Type B pancreatic cell (in vitro differentiated cells): ENCODE data around the gene ISM1. TPM values are rescaled to one million over a fixed set of nuclear protein-coding genes. Genes with fewer than 3 reads are reported as not detected.

Experiments used
- DNase-seq: peaks from one replicate; pipeline ENCODE4 v3.0.0; 2021; ENCODE audit warnings: mixed read lengths; ENCODE audit not compliant: unreplicated experiment; ENCODE audit errors: extremely low spot score
- H3K27ac Mint-ChIP-seq: 2 replicates; pipeline ENCODE4 v1.8.0; 2021; ENCODE audit warnings: mild to moderate bottlenecking, mixed read lengths
- H3K27me3 Mint-ChIP-seq: 2 replicates; pipeline ENCODE4 v1.8.0; 2021; ENCODE audit warnings: mixed read lengths
- H3K36me3 Mint-ChIP-seq: 2 replicates; pipeline ENCODE4 v1.8.0; 2021; ENCODE audit warnings: mixed read lengths
- H3K4me1 Mint-ChIP-seq: one replicate; pipeline ENCODE4 v1.8.0; 2021; ENCODE audit warnings: mixed read lengths; ENCODE audit not compliant: unreplicated experiment
- H3K4me3 Mint-ChIP-seq: 2 replicates; pipeline ENCODE4 v1.8.0; 2021; ENCODE audit warnings: mild to moderate bottlenecking, mixed read lengths
- H3K9me3 Mint-ChIP-seq: 2 replicates; pipeline ENCODE4 v1.8.0; 2021; ENCODE audit warnings: mixed read lengths
- total RNA-seq: library from RNA; stranded (reverse); gene quantifications from 2 replicates; pipeline ENCODE4 v1.2.1, GENCODE V29; 2021; ENCODE audit warnings: low replicate concordance
- TF ChIP-seq, protein P1 (sequence below): fragments of 200-600 bp; sonication (generic); conservative IDR thresholded peaks from 2 replicates; pipeline ENCODE4 v1.5.0; 2021; ENCODE audit warnings: antibody characterized with exemption, mild to moderate bottlenecking

The ISM1 gene
- total RNA-seq, 1 donor from 2014 or later, result 9.0 TPM

DNA sequence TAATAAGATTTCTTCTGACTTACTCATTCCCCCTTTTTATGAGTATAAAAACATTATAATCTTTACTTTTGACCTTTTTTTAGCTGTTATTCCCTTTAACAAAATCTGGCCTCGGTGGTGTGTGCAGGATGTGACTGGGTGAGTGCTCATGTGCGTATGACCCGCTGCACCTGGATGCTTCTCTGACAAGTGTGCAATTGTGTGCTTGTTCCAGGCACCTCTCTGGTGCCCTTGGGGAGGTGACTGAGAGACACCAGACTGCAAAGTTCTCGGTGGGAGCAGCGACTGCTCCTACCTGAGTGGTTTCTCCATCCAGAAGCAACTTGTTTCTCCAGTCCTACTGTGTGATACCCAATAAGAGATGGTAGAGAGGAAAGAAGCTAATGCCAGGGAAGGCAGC lies 65.0 kb downstream of the ISM1 start:
- H3K36me3 Mint-ChIP-seq, result peaks cover under 1% of the 10 kb centered on the region
- H3K4me1 Mint-ChIP-seq, result peaks cover 18% of the 10 kb centered on the region
- H3K27ac Mint-ChIP-seq, result no peak overlapping the region
- H3K27me3 Mint-ChIP-seq, result peaks cover under 1% of the 10 kb centered on the region
- TF ChIP-seq, protein P1, sequence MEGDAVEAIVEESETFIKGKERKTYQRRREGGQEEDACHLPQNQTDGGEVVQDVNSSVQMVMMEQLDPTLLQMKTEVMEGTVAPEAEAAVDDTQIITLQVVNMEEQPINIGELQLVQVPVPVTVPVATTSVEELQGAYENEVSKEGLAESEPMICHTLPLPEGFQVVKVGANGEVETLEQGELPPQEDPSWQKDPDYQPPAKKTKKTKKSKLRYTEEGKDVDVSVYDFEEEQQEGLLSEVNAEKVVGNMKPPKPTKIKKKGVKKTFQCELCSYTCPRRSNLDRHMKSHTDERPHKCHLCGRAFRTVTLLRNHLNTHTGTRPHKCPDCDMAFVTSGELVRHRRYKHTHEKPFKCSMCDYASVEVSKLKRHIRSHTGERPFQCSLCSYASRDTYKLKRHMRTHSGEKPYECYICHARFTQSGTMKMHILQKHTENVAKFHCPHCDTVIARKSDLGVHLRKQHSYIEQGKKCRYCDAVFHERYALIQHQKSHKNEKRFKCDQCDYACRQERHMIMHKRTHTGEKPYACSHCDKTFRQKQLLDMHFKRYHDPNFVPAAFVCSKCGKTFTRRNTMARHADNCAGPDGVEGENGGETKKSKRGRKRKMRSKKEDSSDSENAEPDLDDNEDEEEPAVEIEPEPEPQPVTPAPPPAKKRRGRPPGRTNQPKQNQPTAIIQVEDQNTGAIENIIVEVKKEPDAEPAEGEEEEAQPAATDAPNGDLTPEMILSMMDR, result no peak
- no peak overlapping the region for H3K4me3 Mint-ChIP-seq
- no peak for DNase-seq
- H3K9me3 Mint-ChIP-seq, result no peaks in the 10 kb centered on the region

DNA sequence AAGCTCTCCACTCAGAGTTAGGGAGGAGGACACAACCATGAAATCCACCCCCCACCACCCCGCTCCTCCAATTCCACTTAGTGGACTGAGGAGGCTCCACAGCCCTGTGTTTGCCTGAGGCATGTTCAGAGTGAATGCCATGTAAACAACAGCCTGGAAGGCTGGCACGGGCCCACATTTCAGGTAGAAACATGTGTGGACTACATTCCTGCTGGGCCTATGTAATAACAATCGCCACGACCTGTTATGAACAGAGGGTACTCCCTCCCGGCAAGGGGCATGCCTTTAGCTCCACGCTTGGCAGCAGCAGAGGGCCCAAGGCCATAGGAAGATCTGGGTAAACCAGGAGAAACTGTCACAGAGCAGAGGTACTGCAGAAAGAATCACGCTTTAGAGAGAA lies 65.5 kb downstream of the ISM1 start:
- no peak overlapping the region for H3K27ac Mint-ChIP-seq
- TF ChIP-seq, protein P1, result no peak
- H3K27me3 Mint-ChIP-seq, result no peaks in the 10 kb centered on the region
- H3K4me1 Mint-ChIP-seq, result peaks cover 18% of the 10 kb centered on the region
- no peak for DNase-seq
- H3K4me3 Mint-ChIP-seq, result no peak overlapping the region
- H3K9me3 Mint-ChIP-seq, result no peaks in the 10 kb centered on the region
- no peaks in the 10 kb centered on the region for H3K36me3 Mint-ChIP-seq

DNA sequence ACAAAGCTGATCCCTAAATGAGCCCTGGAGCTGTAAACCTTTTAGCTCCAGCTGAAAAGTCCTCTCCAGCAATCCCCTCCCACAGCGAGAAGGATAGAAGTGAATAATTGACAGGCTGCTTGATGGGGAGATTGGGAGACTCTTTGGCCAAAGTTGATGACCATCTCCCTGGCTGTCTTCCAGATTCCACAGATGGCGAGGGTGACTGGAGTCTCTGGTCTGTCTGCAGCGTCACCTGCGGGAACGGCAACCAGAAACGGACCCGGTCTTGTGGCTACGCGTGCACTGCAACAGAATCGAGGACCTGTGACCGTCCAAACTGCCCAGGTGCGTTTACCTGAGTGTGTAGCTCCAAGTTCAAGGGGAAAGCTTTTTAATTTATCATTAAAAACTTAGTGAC lies 67.3 kb downstream of the ISM1 start:
- TF ChIP-seq, protein P1, result no peak
- no peaks in the 10 kb centered on the region for H3K27me3 Mint-ChIP-seq
- H3K36me3 Mint-ChIP-seq, result no peaks in the 10 kb centered on the region
- no peaks in the 10 kb centered on the region for H3K9me3 Mint-ChIP-seq
- H3K4me1 Mint-ChIP-seq, result peaks cover 27% of the 10 kb centered on the region
- no peak overlapping the region for H3K4me3 Mint-ChIP-seq
- DNase-seq, result no peak
- no peak overlapping the region for H3K27ac Mint-ChIP-seq

DNA sequence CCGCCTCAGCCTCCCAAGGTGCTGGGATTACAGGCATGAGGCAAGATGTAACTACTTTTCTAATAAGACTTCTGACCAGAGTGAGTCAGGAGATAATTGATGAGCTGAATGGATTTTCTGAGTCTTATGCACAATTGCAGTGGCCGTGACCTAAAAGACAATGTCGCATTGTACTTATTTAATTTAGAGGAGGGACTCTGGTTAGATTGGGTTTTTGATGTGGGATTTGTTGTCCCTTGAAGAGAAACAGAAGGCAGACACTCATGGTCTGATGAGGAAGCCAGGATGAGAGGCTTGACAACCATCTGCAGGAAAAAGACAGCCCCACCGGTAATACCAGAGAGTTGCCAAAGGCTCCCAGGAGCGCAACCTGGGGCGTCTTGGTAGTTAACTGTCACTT lies 68.0 kb downstream of the ISM1 start:
- no peak for DNase-seq
- Mint-ChIP-seq H3K9me3 (no peaks in the 10 kb centered on the region), H3K27ac (no peak overlapping the region), H3K27me3 (no peaks in the 10 kb centered on the region), H3K36me3 (no peaks in the 10 kb centered on the region), H3K4me1 (peaks cover 25% of the 10 kb centered on the region), H3K4me3 (no peak overlapping the region)
- TF ChIP-seq, protein P1, result no peak

DNA sequence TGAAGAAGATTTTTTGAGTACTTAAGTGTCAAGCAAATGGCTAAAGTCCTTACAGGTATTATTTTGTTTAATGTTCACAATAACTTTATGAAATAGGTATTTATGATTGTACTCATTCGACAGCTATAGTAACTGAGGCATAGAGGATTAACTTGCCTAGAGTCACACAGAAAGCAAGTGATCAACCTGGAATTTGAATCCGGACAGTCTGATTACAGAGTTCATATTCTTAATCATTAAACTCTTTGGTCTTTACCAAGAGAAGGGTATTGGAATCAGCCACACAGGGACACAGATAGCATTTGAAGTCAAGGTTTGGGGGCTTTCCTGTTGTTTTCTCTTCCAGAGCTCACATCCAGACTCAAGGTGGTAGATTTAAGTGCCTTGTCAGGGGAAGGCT lies 69.7 kb downstream of the ISM1 start:
- no peak overlapping the region for H3K27ac Mint-ChIP-seq
- no peaks in the 10 kb centered on the region for H3K27me3 Mint-ChIP-seq
- H3K36me3 Mint-ChIP-seq, result no peaks in the 10 kb centered on the region

More for the DNA sequence above, 69.7 kb downstream of the ISM1 start:
- TF ChIP-seq, protein P1, result no peak
- Mint-ChIP-seq H3K9me3 (no peaks in the 10 kb centered on the region), H3K4me3 (no peak overlapping the region), H3K4me1 (peaks cover 15% of the 10 kb centered on the region)
- no peak for DNase-seq
